ENCODE measurements around the gene CWC22.

- TF ChIP-seq CTCF (IDR thresholded peaks at IDR 0.05; ENCODE audit: insufficient read depth, low read length, poor library complexity, severe bottlenecking) (no peak), EZH2phosphoT487 (conservative IDR thresholded peaks at IDR 0.05; ENCODE audit: low read length) (no peak)
Observed at GRCh38 chr2:180046776-180047175, 39.7 kb upstream of the CWC22 start.
